Progenitor cell of endocrine pancreas (in vitro differentiated cells): Measurements from ENCODE around the gene DELE1. TPM values are rescaled to one million over a fixed set of nuclear protein-coding genes. Genes with fewer than 3 reads are reported as not detected.
A peak's percentile ranks its signal among the peaks of the same experiment; 100 is the strongest.

Experiments used
- DNase-seq: peaks from one replicate; pipeline ENCODE4 v3.0.0; 2021; ENCODE audit warnings: low spot score; ENCODE audit not compliant: unreplicated experiment
- H3K27ac Mint-ChIP-seq: 2 replicates; pipeline ENCODE4 v1.8.0; 2021; ENCODE audit warnings: mild to moderate bottlenecking, moderate library complexity, mixed read lengths
- H3K27me3 Mint-ChIP-seq: 2 replicates; pipeline ENCODE4 v1.8.0; 2021; ENCODE audit warnings: mixed read lengths
- H3K36me3 Mint-ChIP-seq: 2 replicates; pipeline ENCODE4 v1.8.0; 2022; ENCODE audit warnings: mixed read lengths; ENCODE audit not compliant: insufficient read depth
- H3K4me1 Mint-ChIP-seq: 2 replicates; pipeline ENCODE4 v1.8.0; 2021; ENCODE audit warnings: low read depth, mixed read lengths
- H3K4me3 Mint-ChIP-seq: 2 replicates; pipeline ENCODE4 v1.8.0; 2021; ENCODE audit warnings: low read depth, mild to moderate bottlenecking, moderate library complexity, mixed read lengths
- H3K9me3 Mint-ChIP-seq: 2 replicates; pipeline ENCODE4 v1.8.0; 2021; ENCODE audit warnings: low read depth, mixed read lengths
- total RNA-seq: library from RNA; stranded (reverse); gene quantifications from 2 replicates; pipeline ENCODE4 v1.2.1, GENCODE V29; 2021
- TF ChIP-seq, protein P1 (sequence below): fragments of 200-600 bp; sonication (generic); IDR thresholded peaks from one replicate; pipeline ENCODE4 v1.5.0; 2021; ENCODE audit warnings: antibody characterized with exemption, mild to moderate bottlenecking; ENCODE audit not compliant: unreplicated experiment

DELE1 gene
- total RNA-seq, 1 donor from 2014 or later, result 86.1 TPM

DNA sequence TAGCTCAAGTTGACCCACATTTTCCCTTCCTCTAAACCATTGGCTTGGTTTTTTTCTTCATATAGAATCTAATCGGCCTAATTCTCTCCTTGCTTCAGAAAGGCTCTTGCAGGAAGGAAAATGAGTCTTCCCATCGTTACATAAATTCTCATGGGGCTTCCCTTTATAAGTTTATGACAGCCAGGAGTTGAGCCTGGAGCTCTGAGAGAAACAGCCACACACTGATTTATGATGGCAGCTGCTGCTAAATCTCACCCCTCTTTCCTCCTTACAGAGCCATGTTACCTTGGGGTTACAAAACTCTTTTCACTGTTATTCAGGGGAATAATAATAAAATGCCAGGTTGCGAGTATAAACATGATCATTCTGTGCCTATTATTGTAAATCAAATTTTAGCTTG lies 40.0 kb downstream of the DELE1 start:
- no peak overlapping the region for H3K27ac Mint-ChIP-seq
- DNase-seq, result no peak
- no peaks in the 10 kb centered on the region for H3K36me3 Mint-ChIP-seq
- TF ChIP-seq, protein P1, sequence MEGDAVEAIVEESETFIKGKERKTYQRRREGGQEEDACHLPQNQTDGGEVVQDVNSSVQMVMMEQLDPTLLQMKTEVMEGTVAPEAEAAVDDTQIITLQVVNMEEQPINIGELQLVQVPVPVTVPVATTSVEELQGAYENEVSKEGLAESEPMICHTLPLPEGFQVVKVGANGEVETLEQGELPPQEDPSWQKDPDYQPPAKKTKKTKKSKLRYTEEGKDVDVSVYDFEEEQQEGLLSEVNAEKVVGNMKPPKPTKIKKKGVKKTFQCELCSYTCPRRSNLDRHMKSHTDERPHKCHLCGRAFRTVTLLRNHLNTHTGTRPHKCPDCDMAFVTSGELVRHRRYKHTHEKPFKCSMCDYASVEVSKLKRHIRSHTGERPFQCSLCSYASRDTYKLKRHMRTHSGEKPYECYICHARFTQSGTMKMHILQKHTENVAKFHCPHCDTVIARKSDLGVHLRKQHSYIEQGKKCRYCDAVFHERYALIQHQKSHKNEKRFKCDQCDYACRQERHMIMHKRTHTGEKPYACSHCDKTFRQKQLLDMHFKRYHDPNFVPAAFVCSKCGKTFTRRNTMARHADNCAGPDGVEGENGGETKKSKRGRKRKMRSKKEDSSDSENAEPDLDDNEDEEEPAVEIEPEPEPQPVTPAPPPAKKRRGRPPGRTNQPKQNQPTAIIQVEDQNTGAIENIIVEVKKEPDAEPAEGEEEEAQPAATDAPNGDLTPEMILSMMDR, result no peak
- no peaks in the 10 kb centered on the region for H3K9me3 Mint-ChIP-seq
- H3K4me1 Mint-ChIP-seq, result peaks cover 8% of the 10 kb centered on the region
- no peak overlapping the region for H3K4me3 Mint-ChIP-seq
- no peaks in the 10 kb centered on the region for H3K27me3 Mint-ChIP-seq

DNA sequence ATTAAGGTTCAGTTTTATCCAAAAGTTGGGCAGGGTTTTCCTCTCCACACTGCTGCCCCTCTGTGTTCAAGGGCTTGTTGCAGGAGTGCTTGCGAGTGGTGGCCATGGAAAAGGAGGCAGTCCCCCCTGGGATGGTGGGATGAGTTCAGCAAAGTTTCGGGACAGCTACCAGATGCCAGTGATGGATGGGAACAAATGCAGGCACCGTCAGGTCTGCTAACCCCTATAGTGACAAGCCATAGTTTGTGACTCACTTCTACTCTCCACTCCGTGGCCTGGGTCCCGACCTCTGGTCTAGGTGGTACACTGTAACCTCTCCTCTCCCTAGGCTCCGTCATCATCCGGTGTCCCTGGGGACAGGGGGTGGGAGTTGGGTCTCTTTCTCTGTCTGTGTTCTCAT lies 41.4 kb downstream of the DELE1 start:
- TF ChIP-seq, protein P1, result no peak
- H3K27ac Mint-ChIP-seq, result no peak overlapping the region
- no peaks in the 10 kb centered on the region for H3K27me3 Mint-ChIP-seq
- no peaks in the 10 kb centered on the region for H3K36me3 Mint-ChIP-seq
- H3K4me1 Mint-ChIP-seq, result peaks cover 16% of the 10 kb centered on the region
- H3K4me3 Mint-ChIP-seq, result no peak overlapping the region
- DNase-seq, result no peak
- no peaks in the 10 kb centered on the region for H3K9me3 Mint-ChIP-seq

DNA sequence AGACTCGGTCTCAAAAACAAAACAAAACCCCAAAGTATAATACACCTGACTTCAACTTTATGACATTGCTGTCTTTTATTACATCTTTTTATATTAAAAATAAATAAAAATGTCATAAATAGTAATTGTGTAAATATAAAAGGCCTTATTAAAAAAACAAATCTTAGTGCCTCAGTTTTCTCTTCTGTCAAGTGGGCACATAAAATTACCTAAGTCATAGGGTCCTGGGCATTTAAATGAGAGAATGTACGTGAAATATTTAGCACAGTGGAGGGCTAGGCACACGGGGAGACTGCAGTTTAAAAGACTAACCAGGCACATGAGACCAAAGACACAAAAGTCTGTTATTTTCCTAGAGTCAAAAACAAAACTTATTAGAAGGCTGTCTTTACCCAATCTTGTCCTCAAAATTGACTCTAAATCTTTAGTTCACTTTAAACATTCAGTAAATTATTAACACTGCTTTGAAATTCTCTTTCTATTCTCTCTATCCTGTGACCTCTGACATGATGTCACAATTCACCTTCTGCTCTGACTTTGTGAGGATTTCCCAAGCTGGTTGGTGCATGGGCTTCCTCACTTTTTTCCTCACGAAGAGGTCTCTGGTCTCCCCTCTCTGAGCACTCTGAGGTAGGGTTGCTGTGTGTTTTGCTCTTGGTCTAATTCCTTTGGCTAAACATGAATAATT lies 42.7 kb downstream of the DELE1 start:
- H3K36me3 Mint-ChIP-seq, result no peaks in the 10 kb centered on the region
- no peaks in the 10 kb centered on the region for H3K9me3 Mint-ChIP-seq
- no peak overlapping the region for H3K4me3 Mint-ChIP-seq
- H3K27ac Mint-ChIP-seq, result no peak overlapping the region
- peaks cover 15% of the 10 kb centered on the region for H3K4me1 Mint-ChIP-seq
- no peak for DNase-seq
- TF ChIP-seq, protein P1, result no peak
- H3K27me3 Mint-ChIP-seq, result no peaks in the 10 kb centered on the region

DNA sequence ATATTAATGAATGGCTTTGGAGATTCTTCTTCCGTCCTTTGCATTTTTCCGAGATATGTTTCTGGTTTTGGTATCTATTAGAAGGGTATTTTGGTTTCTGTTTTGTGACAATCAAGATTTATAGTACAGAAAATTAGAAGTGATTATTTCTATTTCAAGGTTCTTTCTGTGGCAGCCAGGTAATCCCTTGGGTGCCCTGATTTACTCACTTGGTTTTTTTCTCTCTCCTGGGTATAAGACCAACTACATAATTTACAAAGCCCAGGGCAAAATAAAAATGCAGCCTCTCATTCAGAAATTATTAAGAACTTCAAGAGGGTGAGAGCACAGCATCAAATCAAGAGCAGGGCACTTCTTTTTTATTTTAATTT lies 43.3 kb downstream of the DELE1 start:
- H3K9me3 Mint-ChIP-seq, result no peaks in the 10 kb centered on the region
- H3K27ac Mint-ChIP-seq, result no peak overlapping the region
- peaks cover 15% of the 10 kb centered on the region for H3K4me1 Mint-ChIP-seq
- no peaks in the 10 kb centered on the region for H3K27me3 Mint-ChIP-seq
- TF ChIP-seq, protein P1, result no peak
- H3K36me3 Mint-ChIP-seq, result peaks cover under 1% of the 10 kb centered on the region
- no peak for DNase-seq
- H3K4me3 Mint-ChIP-seq, result no peak overlapping the region

DNA sequence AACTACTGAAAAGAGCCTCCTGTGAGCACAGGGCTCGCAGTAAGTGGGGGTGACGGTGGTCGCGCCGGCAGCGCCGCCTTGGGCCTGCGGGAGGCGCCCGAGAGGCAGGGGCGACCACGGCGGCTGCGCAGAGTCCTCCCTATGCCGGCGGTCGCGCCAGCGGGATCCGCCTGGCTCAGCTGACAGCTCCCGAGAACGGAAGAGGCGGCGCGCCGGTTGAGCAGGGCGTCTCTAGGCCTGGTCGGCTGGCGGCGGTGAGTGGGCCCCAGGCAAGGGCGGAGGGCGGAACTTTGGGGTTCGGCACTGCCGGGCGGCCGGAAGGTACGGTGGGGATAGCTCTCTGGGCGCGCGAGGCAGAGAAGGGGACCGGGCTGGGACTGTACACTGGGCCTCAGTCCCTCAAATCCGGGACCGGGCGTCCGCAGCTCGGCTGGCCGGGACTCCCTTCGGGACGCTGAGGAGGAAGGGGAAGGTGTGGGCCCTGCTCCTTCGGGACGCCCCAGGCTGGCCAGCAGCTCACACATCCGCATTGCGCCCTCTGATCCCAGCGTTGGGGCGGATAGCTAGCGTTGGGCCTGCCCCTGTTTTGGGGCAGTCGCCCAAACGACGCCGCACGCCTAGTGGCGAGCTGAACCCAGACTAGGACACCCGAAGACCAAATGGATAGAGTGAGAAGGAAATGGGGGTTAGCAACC lies 45.4 kb downstream of the DELE1 start, which contains the start of gene RNF14:
Gene RNF14 (plus strand): TSS at position 192 of the 695 bp plus-strand sequence. CDS start 4,484 bp downstream, outside the sequence.
- Mint-ChIP-seq H3K27ac (peak within 1 kb of the TSS; percentile 98), H3K4me1 (peaks cover 17% of the 10 kb centered on the region)

More for the DNA sequence above, 45.4 kb downstream of the DELE1 start, which contains the start of gene RNF14:
- H3K27me3 Mint-ChIP-seq, result no peaks in the 10 kb centered on the region
- H3K36me3 Mint-ChIP-seq, result peaks cover 10% of the 10 kb centered on the region
- peak; percentile 89 for DNase-seq
- H3K4me3 Mint-ChIP-seq, result peak within 1 kb of the TSS; percentile 95
- no peaks in the 10 kb centered on the region for H3K9me3 Mint-ChIP-seq
- TF ChIP-seq, protein P1, result peak; percentile 94
